ENCODE data around the gene AZI2.

DNA sequence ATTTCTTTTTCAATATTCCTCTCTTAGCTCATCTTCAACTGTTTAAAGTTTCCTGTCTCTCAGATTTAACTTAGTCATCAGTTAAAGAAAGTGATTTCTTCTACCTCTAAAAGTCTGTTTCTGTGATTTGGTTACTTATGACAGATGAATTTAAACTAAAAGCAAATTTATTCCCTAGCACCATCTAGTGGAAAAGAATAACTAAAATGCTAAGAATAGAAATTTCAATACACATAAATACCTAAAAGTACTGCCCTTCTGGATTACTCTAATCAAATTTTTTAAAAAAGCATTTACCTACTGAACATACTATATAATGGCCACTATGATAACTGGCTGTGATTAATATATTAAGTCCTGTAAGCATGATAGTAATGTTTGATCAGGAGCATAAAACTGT is 14.1 kb downstream of the AZI2 start:
- TF ChIP-seq, protein P1, sequence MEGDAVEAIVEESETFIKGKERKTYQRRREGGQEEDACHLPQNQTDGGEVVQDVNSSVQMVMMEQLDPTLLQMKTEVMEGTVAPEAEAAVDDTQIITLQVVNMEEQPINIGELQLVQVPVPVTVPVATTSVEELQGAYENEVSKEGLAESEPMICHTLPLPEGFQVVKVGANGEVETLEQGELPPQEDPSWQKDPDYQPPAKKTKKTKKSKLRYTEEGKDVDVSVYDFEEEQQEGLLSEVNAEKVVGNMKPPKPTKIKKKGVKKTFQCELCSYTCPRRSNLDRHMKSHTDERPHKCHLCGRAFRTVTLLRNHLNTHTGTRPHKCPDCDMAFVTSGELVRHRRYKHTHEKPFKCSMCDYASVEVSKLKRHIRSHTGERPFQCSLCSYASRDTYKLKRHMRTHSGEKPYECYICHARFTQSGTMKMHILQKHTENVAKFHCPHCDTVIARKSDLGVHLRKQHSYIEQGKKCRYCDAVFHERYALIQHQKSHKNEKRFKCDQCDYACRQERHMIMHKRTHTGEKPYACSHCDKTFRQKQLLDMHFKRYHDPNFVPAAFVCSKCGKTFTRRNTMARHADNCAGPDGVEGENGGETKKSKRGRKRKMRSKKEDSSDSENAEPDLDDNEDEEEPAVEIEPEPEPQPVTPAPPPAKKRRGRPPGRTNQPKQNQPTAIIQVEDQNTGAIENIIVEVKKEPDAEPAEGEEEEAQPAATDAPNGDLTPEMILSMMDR (IDR thresholded peaks at IDR 0.05): no peak
- TF ChIP-seq SP1 (CRISPR knock-in tag; conservative IDR thresholded peaks at IDR 0.05) (no peak), E2F1 (CRISPR knock-in tag; IDR thresholded peaks at IDR 0.05) (no peak), ZNF317 (CRISPR knock-in tag; IDR thresholded peaks at IDR 0.05; ENCODE audit: borderline replicate concordance, low read depth) (no peak)
- TF ChIP-seq, protein P2, sequence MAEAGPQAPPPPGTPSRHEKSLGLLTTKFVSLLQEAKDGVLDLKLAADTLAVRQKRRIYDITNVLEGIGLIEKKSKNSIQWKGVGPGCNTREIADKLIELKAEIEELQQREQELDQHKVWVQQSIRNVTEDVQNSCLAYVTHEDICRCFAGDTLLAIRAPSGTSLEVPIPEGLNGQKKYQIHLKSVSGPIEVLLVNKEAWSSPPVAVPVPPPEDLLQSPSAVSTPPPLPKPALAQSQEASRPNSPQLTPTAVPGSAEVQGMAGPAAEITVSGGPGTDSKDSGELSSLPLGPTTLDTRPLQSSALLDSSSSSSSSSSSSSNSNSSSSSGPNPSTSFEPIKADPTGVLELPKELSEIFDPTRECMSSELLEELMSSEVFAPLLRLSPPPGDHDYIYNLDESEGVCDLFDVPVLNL (CRISPR knock-in tag; IDR thresholded peaks at IDR 0.05; ENCODE audit: borderline replicate concordance, low read depth): no peak
- TF ChIP-seq, protein P3, sequence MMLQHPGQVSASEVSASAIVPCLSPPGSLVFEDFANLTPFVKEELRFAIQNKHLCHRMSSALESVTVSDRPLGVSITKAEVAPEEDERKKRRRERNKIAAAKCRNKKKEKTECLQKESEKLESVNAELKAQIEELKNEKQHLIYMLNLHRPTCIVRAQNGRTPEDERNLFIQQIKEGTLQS (CRISPR knock-in tag; conservative IDR thresholded peaks at IDR 0.05): no peak
- TF ChIP-seq, protein P4, sequence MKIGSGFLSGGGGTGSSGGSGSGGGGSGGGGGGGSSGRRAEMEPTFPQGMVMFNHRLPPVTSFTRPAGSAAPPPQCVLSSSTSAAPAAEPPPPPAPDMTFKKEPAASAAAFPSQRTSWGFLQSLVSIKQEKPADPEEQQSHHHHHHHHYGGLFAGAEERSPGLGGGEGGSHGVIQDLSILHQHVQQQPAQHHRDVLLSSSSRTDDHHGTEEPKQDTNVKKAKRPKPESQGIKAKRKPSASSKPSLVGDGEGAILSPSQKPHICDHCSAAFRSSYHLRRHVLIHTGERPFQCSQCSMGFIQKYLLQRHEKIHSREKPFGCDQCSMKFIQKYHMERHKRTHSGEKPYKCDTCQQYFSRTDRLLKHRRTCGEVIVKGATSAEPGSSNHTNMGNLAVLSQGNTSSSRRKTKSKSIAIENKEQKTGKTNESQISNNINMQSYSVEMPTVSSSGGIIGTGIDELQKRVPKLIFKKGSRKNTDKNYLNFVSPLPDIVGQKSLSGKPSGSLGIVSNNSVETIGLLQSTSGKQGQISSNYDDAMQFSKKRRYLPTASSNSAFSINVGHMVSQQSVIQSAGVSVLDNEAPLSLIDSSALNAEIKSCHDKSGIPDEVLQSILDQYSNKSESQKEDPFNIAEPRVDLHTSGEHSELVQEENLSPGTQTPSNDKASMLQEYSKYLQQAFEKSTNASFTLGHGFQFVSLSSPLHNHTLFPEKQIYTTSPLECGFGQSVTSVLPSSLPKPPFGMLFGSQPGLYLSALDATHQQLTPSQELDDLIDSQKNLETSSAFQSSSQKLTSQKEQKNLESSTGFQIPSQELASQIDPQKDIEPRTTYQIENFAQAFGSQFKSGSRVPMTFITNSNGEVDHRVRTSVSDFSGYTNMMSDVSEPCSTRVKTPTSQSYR (CRISPR knock-in tag; IDR thresholded peaks at IDR 0.05): no peak
- TF ChIP-seq, protein P5, sequence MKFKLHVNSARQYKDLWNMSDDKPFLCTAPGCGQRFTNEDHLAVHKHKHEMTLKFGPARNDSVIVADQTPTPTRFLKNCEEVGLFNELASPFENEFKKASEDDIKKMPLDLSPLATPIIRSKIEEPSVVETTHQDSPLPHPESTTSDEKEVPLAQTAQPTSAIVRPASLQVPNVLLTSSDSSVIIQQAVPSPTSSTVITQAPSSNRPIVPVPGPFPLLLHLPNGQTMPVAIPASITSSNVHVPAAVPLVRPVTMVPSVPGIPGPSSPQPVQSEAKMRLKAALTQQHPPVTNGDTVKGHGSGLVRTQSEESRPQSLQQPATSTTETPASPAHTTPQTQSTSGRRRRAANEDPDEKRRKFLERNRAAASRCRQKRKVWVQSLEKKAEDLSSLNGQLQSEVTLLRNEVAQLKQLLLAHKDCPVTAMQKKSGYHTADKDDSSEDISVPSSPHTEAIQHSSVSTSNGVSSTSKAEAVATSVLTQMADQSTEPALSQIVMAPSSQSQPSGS (CRISPR knock-in tag; IDR thresholded peaks at IDR 0.05; ENCODE audit: borderline replicate concordance, low read depth): no peak
- TF ChIP-seq, protein P6, sequence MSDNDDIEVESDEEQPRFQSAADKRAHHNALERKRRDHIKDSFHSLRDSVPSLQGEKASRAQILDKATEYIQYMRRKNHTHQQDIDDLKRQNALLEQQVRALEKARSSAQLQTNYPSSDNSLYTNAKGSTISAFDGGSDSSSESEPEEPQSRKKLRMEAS (CRISPR knock-in tag; IDR thresholded peaks at IDR 0.05): no peak
